Liver (tissue), 9 donors: ENCODE results near the gene OR2T27. TPM values are rescaled to one million over a fixed set of nuclear protein-coding genes. Genes with fewer than 3 reads are reported as not detected.
"Not testable (repeated sequence)": the region's sequence is repeated elsewhere in the genome, so short reads cannot be mapped to it uniquely, and the experiment has no call there.

Source experiments
- DNase-seq: peaks from one replicate; pipeline ENCODE4 v3.0.0-alpha.2; 2017; ENCODE audit warnings: low spot score
- H3K27ac ChIP-seq, 2 donors: one replicate each; pipeline ENCODE4 v1.7.0; 2013; ENCODE audit warnings: inconsistent platforms in 2 of 2, low read length in 2 of 2, control low read depth in 1 of 2, low read depth in 1 of 2, mild to moderate bottlenecking in 1 of 2
- H3K27me3 ChIP-seq, 4 donors: one replicate each; pipeline versions ENCODE4 v1.6.1 to v1.7.0; 2013; ENCODE audit warnings: low read length in 3 of 4, inconsistent platforms in 1 of 4, mild to moderate bottlenecking in 1 of 4, moderate library complexity in 1 of 4; ENCODE audit not compliant: control insufficient read depth in 4 of 4, insufficient read depth in 4 of 4
- H3K36me3 ChIP-seq, 4 donors: one replicate each; pipeline versions ENCODE4 v1.6.1 to v1.7.0; 2013; ENCODE audit warnings: low read length in 3 of 4, mild to moderate bottlenecking in 3 of 4, low read depth in 1 of 4, moderate library complexity in 1 of 4; ENCODE audit not compliant: control insufficient read depth in 4 of 4, insufficient read depth in 3 of 4
- H3K4me1 ChIP-seq, 4 donors: one replicate each; pipeline versions ENCODE4 v1.6.1 to v1.7.0; 2013; ENCODE audit warnings: low read length in 3 of 4, mild to moderate bottlenecking in 3 of 4, moderate library complexity in 1 of 4; ENCODE audit not compliant: control insufficient read depth in 4 of 4, insufficient read depth in 4 of 4
- H3K4me3 ChIP-seq, 3 donors: one replicate each; pipeline versions ENCODE4 v1.6.1 to v1.7.0; 2013; ENCODE audit warnings: low read length in 3 of 3, control low read depth in 1 of 3, low read depth in 1 of 3, mild to moderate bottlenecking in 1 of 3
- H3K9ac ChIP-seq, 2 donors: one replicate each; pipeline ENCODE4 v1.7.0; 2013; ENCODE audit warnings: low read length in 2 of 2, mild to moderate bottlenecking in 2 of 2, moderate library complexity in 2 of 2, control low read depth in 1 of 2, low read depth in 1 of 2
- H3K9me3 ChIP-seq, 4 donors: one replicate each; pipeline versions ENCODE4 v1.6.1 to v1.7.0; 2013; ENCODE audit warnings: low read length in 3 of 4; ENCODE audit not compliant: control insufficient read depth in 4 of 4
- WGBS: extraction: QIAGEN DNeasy Blood & Tissue Kit; methylation state at CpG from one replicate; pipeline ENCODE4 v1.1.7; 2013; 5-methylcytosine and 5-hydroxymethylcytosine counted together
- polyA plus RNA-seq, 2 donors: library from polyadenylated mRNA; stranded (reverse) in 1 of 2; unstranded in 1 of 2; fragments of 200-250 nt in 1 of 2; fragments of >200 nt in 1 of 2; fragmentation: Nextera tagmentation in 1 of 2; extraction: Ambion mirVana in 1 of 2; gene quantifications; one replicate each; pipeline versions ENCODE4 v1.2.1 to v1.2.3, GENCODE V29; 2013 to 2015
- total RNA-seq, 2 donors: library from RNA; depleted of rRNA; stranded (reverse); fragments of >200 nt; gene quantifications; one replicate each; pipeline ENCODE4 v1.2.3, GENCODE V29; 2014
- donor health status: healthy.
- donor health status: healthy.
- donor health status: healthy.
- donor health status: healthy.
- donor health status: healthy.

OR2T27 gene
- total and polyA plus RNA-seq, 4 donors, result not detected

- not testable (repeated sequence) for H3K36me3 ChIP-seq, H3K9ac ChIP-seq, DNase-seq, H3K27me3 ChIP-seq, H3K9me3 ChIP-seq, H3K27ac ChIP-seq, H3K4me3 ChIP-seq, H3K4me1 ChIP-seq
- WGBS, result 89% methylated on average over 1 of the region's 6 CpGs
Observed at GRCh38 chr1:248656797-248657196, 1.5 kb upstream of the OR2T27 start.

- H3K36me3 ChIP-seq, DNase-seq: not testable (repeated sequence)
- WGBS, result no CpG with 5 or more reads among the region's 1 CpG
Observed at GRCh38 chr1:248648770-248649536, 6.4 kb downstream of the OR2T27 start.

GRCh38 chr1:248645178-248645577, 10.2 kb downstream of the OR2T27 start, which contains the start of gene OR2T35:
TSS of gene OR2T35 (minus strand) at chr1:248645278. CDS start at chr1:248639258, 6,020 bp downstream.
- not testable (repeated sequence) for H3K9me3 ChIP-seq, H3K9ac ChIP-seq, H3K36me3 ChIP-seq, H3K27me3 ChIP-seq, DNase-seq, H3K27ac ChIP-seq, H3K4me3 ChIP-seq, H3K4me1 ChIP-seq
- WGBS, result 94% methylated on average over 1 of the region's 3 CpGs

More at GRCh38 chr1:248648770-248649536, 6.4 kb downstream of the OR2T27 start:
- not testable (repeated sequence) for H3K9me3 ChIP-seq, H3K27me3 ChIP-seq, H3K27ac ChIP-seq, H3K4me3 ChIP-seq, H3K4me1 ChIP-seq, H3K9ac ChIP-seq

GRCh38 chr1:248642971-248643651, 12.2 kb downstream of the OR2T27 start:
- H3K36me3 ChIP-seq, H3K9me3 ChIP-seq, DNase-seq, H3K27ac ChIP-seq, H3K4me1 ChIP-seq, H3K4me3 ChIP-seq, H3K9ac ChIP-seq, H3K27me3 ChIP-seq: not testable (repeated sequence)
- no CpG with 5 or more reads among the region's 4 CpGs for WGBS

GRCh38 chr1:248641583-248641982, 13.7 kb downstream of the OR2T27 start:
- no CpG with 5 or more reads among the region's 5 CpGs for WGBS
- H3K36me3 ChIP-seq, H3K27me3 ChIP-seq, DNase-seq, H3K27ac ChIP-seq, H3K4me3 ChIP-seq, H3K4me1 ChIP-seq, H3K9ac ChIP-seq, H3K9me3 ChIP-seq: not testable (repeated sequence)

- H3K27ac ChIP-seq, H3K36me3 ChIP-seq, DNase-seq, H3K4me3 ChIP-seq, H3K4me1 ChIP-seq, H3K27me3 ChIP-seq, H3K9ac ChIP-seq, H3K9me3 ChIP-seq: not testable (repeated sequence)
- no CpG with 5 or more reads among the region's 3 CpGs for WGBS
Observed at GRCh38 chr1:248640906-248641305, 14.4 kb downstream of the OR2T27 start.

GRCh38 chr1:248639652-248640051, 15.7 kb downstream of the OR2T27 start:
- DNase-seq, H3K4me3 ChIP-seq, H3K9me3 ChIP-seq, H3K27ac ChIP-seq, H3K27me3 ChIP-seq, H3K9ac ChIP-seq, H3K36me3 ChIP-seq, H3K4me1 ChIP-seq: not testable (repeated sequence)
- no CpG with 5 or more reads among the region's 5 CpGs for WGBS

- not testable (repeated sequence) for H3K9ac ChIP-seq, H3K9me3 ChIP-seq, H3K27me3 ChIP-seq, H3K36me3 ChIP-seq, H3K4me1 ChIP-seq, H3K27ac ChIP-seq, H3K4me3 ChIP-seq, DNase-seq
- whole genome bisulfite sequencing, result 18% methylated on average over 2 of the region's 5 CpGs
Observed at GRCh38 chr1:248636612-248637011, 18.7 kb downstream of the OR2T27 start.
